Loucy (cell line): ENCODE measurements around the gene SACS.

ENCODE experiments used
- EZH2phosphoT487 ChIP-seq: fragments of 200-600 bp; IDR thresholded peaks from 2 replicates; pipeline ENCODE4 v1.6.1; 2018; ENCODE audit warnings: antibody characterized with exemption, mild to moderate bottlenecking, moderate library complexity, borderline replicate concordance
- TF ChIP-seq, protein P1 (sequence below): fragments of 200-600 bp; sonication (generic); conservative IDR thresholded peaks from 2 replicates; pipeline ENCODE4 v1.5.1; 2014; ENCODE audit warnings: mild to moderate bottlenecking, antibody characterized with exemption, low read length

GRCh38 chr13:23384111-23384510, 49.4 kb downstream of the SACS start:
- TF ChIP-seq, protein P1, sequence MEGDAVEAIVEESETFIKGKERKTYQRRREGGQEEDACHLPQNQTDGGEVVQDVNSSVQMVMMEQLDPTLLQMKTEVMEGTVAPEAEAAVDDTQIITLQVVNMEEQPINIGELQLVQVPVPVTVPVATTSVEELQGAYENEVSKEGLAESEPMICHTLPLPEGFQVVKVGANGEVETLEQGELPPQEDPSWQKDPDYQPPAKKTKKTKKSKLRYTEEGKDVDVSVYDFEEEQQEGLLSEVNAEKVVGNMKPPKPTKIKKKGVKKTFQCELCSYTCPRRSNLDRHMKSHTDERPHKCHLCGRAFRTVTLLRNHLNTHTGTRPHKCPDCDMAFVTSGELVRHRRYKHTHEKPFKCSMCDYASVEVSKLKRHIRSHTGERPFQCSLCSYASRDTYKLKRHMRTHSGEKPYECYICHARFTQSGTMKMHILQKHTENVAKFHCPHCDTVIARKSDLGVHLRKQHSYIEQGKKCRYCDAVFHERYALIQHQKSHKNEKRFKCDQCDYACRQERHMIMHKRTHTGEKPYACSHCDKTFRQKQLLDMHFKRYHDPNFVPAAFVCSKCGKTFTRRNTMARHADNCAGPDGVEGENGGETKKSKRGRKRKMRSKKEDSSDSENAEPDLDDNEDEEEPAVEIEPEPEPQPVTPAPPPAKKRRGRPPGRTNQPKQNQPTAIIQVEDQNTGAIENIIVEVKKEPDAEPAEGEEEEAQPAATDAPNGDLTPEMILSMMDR, result no peak
- no peak for TF ChIP-seq EZH2phosphoT487
